Measurements from ENCODE around the gene NHP2. TPM values are rescaled to one million over a fixed set of nuclear protein-coding genes. Genes with fewer than 3 reads are reported as not detected.

Gene NHP2
- total RNA-seq, 1 experiment from 2014 or later = 263 TPM

DNA sequence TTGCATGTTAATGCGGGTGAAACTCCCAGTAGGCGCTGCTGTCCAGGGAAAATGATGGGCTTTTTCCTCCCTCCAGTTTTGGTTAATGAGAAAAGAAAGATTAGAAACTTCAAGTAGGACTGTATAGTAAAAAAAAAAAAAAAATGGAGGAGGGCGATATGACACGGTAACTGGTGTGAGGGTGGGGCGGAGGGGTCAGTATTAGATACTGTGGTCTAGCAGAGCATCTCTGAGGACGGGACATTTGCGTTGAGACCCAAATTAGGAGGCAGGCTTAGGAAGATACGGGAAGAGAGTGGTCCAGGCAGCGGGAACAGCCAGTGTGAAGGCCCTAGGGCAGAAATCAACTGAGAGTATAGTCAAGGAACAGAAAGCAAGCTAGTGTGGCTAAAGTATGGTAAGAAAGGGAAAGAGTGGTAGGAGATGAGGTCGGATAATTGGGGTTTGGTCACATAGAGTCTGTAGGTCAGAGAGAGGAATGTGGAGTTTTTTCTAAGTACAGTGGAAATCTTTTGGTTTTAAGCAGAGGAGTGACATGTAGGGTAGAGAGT lies 22.2 kb downstream of the NHP2 start:
- Mint-ChIP-seq H3K9me3 (no peaks in the 10 kb centered on the region), H3K4me3 (peak overlapping the region; percentile 78), H3K27me3 (ENCODE audit: low read depth) (no peaks in the 10 kb centered on the region), H3K36me3 (peaks cover 30% of the 10 kb centered on the region), H3K4me1 (peaks cover 59% of the 10 kb centered on the region), H3K27ac (peak overlapping the region; percentile 97)
- no peak for ATAC-seq
- ChIA-PET POLR2A (interaction anchor here (0.7 to 2.3 kb wide), 6 partner anchors 8 to 55 kb away, joined by 3 to 10 read pairs (median 4); partner anchors contain the start of gene N4BP3), CTCF (interaction anchor here (2.0 to 4.5 kb wide), 2 partner anchors 11 to 56 kb away, joined by 8 to 34 read pairs; no protein-coding TSS in a partner anchor)
- TF ChIP-seq FOXJ3 (CRISPR knock-in tag; IDR thresholded peaks at IDR 0.05; ENCODE audit: borderline replicate concordance) (no peak), ETV6 (CRISPR knock-in tag; IDR thresholded peaks at IDR 0.05) (no peak), AR (CRISPR knock-in tag; IDR thresholded peaks at IDR 0.05) (0 out of 2 replicates have a peak, but pooled peaks have one; percentile 9)
- TF ChIP-seq, protein P1, sequence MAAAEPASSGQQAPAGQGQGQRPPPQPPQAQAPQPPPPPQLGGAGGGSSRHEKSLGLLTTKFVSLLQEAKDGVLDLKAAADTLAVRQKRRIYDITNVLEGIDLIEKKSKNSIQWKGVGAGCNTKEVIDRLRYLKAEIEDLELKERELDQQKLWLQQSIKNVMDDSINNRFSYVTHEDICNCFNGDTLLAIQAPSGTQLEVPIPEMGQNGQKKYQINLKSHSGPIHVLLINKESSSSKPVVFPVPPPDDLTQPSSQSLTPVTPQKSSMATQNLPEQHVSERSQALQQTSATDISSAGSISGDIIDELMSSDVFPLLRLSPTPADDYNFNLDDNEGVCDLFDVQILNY (CRISPR knock-in tag; IDR thresholded peaks at IDR 0.05) = no peak
- no peak for DNase-seq (ENCODE audit: low spot score)

GRCh38 chr5:178130576-178131445 lies 22.9 kb downstream of the NHP2 start, which contains the start of gene RMND5B:
RMND5B (plus strand) TSS chr5:178131014; CDS start chr5:178138120, 7,106 bp downstream.
- CTCF ChIA-PET = interaction anchor here (1.6 to 4.5 kb wide), 3 partner anchors 11 to 55 kb away, joined by 7 to 34 read pairs (median 8); no protein-coding TSS in a partner anchor
- POLR2A ChIA-PET = interaction anchor here (0.9 to 2.3 kb wide), 7 partner anchors 8 to 55 kb away, joined by 3 to 10 read pairs (median 5); no protein-coding TSS in a partner anchor
- DNase-seq (ENCODE audit: low spot score) = peak; percentile 78
- TF ChIP-seq ELF4 (CRISPR knock-in tag; IDR thresholded peaks at IDR 0.05; ENCODE audit: low read depth) (0 out of 2 replicates have a peak, but pooled peaks have one; percentile 47), FOXP4 (CRISPR knock-in tag; IDR thresholded peaks at IDR 0.05) (no peak; the same call in 1 of the 2 replicates), JUN (CRISPR knock-in tag; IDR thresholded peaks at IDR 0.05) (peak; percentile 28; the same call in 1 of the 2 replicates), MYBL2 (CRISPR knock-in tag; IDR thresholded peaks at IDR 0.05) (peak; percentile 62), MAX (CRISPR knock-in tag; IDR thresholded peaks at IDR 0.05) (peak; percentile 67; the same call in 1 of the 2 replicates), GRHL2 (CRISPR knock-in tag; IDR thresholded peaks at IDR 0.05; ENCODE audit: insufficient replicate concordance, severe bottlenecking) (no peak), ZBTB43 (CRISPR knock-in tag; IDR thresholded peaks at IDR 0.05) (no peak), OVOL2 (CRISPR knock-in tag; IDR thresholded peaks at IDR 0.05; ENCODE audit: borderline replicate concordance) (no peak; the same call in 1 of the 2 replicates), ZNF219 (CRISPR knock-in tag; IDR thresholded peaks at IDR 0.05; ENCODE audit: borderline replicate concordance) (0 out of 2 replicates have a peak, but pooled peaks have one; percentile 15), PRRX2 (CRISPR knock-in tag; IDR thresholded peaks at IDR 0.05) (0 out of 2 replicates have a peak, but pooled peaks have one; percentile 8), GABPB1 (CRISPR knock-in tag; IDR thresholded peaks at IDR 0.05) (0 out of 2 replicates have a peak, but pooled peaks have one; percentile 48), SMAD4 (CRISPR knock-in tag; IDR thresholded peaks at IDR 0.05) (no peak), CREM (CRISPR knock-in tag; IDR thresholded peaks at IDR 0.05) (0 out of 2 replicates have a peak, but pooled peaks have one; percentile 57), ZNF121 (CRISPR knock-in tag; IDR thresholded peaks at IDR 0.05) (no peak), TCF7 (CRISPR knock-in tag; IDR thresholded peaks at IDR 0.05; ENCODE audit: low read depth) (no peak), ARID4B (CRISPR knock-in tag; IDR thresholded peaks at IDR 0.05; ENCODE audit: borderline replicate concordance) (peak; percentile 81)

More at GRCh38 chr5:178130576-178131445, 22.9 kb downstream of the NHP2 start, which contains the start of gene RMND5B:
- Mint-ChIP-seq H3K27me3 (ENCODE audit: low read depth) (no peaks in the 10 kb centered on the region), H3K36me3 (peaks cover 28% of the 10 kb centered on the region), H3K9me3 (no peaks in the 10 kb centered on the region), H3K4me3 (peak within 1 kb of the TSS; percentile 78), H3K27ac (peak within 1 kb of the TSS; percentile 97), H3K4me1 (peaks cover 64% of the 10 kb centered on the region)
- ATAC-seq = peak; percentile 43
